HG03457 (cell line): Measurements from ENCODE around the gene RHNO1.
"Not testable (repeated sequence)": the region's sequence is repeated elsewhere in the genome, so short reads cannot be mapped to it uniquely, and the experiment has no call there.

Source experiments
- ATAC-seq: cut with Tn5 transposase; IDR thresholded peaks from one replicate; pipeline ENCODE4 v1.9.1; 2021; ENCODE audit warnings: moderate number of reproducible peaks; ENCODE audit not compliant: unreplicated experiment

Gene RHNO1

DNA sequence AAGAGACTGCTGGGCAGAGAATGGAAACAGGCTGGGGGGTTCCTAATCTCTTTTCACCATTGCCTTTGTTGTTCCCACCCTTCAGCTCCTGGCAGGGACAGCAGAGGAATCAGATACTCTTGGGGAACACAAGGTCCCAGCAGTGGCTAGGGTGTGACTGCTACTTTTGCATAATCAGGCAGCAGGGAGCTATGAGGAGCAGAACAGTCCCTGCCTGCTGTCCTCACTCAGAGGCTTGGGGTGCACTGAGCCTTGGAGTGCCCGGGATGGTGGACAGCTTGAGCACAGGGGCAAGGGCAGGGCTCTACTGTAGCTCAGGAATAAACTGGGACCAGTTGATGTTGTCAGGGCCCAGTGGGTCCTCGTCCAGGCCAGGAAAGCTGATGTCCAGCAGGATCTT is 18.7 kb upstream of the RHNO1 start:
- ATAC-seq = no peak

DNA sequence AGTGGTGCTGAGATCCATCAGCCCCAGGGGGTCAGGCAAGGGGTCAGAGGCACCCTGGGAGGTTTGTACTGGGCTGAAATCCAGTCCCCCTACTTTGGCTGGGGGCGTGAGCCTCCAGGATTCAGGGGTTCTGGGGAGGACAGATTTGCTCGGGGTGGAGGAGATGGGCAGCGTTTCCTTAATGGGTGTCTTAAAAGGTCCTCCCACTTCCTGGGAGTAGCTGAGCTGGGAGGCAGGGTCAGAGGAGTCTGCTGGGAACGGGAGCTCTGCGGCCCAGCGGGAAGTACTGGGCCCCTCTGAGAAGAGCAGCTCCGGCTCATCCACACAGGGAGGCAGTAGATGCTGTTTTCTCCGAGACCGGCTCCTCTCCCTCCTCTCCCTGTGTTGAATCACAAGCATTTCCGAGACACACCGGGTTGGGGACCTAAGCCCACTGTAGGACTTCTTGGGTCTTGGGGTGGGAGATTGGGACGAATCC is 18.0 kb upstream of the RHNO1 start:
- no peak for ATAC-seq

DNA sequence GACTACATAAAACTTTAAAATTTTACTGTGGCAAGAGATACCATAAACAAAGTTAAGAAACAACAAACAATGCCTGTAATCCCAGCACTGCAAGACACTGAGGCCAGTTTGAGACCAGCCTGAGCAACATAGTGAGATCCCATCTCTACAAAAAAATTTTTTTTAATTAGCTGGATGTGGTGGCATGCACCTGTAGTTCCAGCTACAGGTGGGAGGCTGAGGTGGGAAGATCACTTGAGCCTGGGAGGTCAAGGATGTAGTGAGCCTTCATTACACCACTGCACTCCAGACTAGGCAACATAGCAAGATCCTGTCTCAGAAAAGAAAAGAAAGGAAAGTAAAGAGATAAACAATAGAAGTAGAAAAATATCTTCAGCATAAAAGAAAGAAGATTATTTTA is 16.9 kb upstream of the RHNO1 start:
- no peak for ATAC-seq

DNA sequence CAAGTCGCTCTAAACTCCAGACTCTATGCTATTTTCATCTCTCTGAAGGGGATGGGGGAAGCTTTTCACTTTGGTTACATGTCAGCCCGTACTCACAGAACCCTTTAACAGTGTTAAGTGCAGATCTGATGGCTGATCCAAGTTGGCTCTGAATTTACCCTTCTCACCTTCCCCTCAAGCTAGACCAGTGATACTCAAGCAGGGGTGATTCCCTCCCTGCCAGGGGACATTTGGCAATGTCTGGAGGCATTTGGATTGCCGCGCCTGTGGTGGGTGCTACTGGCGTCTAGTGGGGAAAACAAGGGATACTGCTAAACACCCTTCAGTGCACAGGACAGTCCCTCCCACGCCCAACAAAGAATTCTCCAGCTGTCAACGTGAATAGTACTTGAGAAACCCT is 14.1 kb upstream of the RHNO1 start:
- no peak for ATAC-seq

DNA sequence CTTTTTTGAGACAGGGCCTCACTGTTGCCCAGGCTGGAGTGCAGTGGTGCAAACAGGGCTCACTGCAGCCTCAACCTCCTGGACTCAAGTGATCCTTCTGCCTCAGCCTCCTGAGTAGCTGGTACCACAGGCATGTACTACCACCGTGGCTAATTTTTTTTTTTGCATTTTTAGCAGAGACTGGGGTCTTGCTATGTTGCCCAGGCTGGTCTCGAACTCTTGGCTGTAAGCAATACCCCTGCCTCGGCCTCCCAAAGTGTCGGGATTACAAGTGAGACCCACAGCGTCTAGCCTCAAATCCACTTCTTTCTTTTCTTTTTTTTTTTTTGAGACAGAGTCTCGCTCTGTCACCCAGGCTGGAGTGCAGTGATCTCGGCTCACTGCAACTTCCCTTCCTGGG is 13.6 kb upstream of the RHNO1 start:
- not testable (repeated sequence) for ATAC-seq

DNA sequence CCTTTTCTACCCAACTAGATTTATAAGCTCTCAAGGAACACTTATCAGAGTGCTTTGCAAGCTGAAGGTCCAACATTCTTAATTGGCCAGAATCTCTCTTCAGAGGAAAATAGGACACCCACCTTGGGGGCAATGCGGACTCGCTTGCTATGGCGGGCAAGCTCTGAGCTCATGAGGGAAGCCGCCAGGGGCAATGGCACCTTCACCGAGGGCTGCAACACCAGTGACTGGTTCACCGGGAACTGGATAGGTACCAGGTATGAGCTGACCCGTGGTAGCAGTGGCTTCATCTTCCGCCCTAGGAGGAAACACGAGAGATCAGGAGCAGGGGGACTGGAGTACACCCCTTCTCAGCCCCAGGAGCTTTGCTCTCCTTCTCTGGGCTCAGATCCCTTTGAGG is 12.8 kb upstream of the RHNO1 start:
- ATAC-seq = no peak

DNA sequence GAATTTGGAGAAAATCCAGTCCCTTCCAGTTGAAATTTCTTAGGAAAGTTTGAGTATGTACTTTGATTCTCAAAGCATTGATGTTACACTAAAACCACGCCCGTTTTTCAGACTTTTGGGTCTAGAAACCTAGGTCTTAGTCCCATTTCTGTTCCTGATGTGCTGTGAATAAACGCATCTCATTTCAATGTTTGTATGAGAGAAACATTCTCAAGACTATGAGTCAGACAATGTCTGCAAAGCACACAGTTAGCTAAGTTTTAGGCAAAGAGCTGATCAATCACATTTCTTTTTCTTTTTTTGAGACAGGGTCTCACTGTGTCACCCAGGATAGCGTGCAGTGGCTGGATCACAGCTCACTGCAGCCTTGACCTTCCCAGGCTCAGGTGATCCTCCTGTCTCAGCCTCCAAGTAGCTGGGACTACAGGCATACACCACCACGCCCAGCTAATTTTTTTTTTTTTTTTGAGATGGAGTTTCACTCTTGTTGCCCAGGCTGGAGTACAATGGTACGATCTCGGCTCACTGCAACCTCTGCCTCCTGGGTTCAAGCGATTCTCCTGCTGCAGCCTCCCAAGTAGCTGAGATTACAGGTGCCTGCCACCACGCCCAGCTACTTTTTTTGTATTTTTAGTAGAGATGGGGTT is 7.9 kb upstream of the RHNO1 start:
- ATAC-seq = not testable (repeated sequence)

DNA sequence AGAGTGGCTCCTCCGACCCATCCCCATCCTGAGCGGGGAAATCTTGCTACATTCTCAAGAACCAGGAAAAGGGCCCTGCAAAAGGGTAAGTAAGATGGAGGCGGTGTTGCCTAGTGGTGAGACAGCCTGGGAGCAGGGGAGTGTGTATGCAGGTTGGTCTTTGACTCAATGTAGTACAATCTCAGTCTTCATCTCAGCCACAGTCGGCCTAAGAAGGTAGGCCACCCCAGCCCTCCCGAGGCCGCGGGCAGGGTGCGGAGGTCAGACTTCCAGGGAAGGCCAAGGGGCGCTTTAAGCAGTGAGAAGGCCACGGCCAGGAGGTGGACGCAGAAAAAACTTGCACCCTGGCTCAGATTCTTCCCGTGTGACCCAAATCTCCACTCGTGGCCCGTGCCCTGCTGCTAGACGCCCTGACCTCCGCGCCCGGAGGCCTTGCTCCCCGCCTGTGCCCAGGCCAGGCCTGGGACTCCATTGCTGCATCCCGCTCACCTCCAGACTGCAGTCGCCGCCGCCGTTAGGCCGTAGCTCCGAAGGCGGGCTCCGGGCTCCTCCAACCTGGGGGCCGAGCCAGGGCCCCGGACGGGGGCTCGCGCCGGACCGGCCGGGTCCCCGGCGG is 484 bp upstream of the RHNO1 start:
- ATAC-seq = peak; percentile 20

DNA sequence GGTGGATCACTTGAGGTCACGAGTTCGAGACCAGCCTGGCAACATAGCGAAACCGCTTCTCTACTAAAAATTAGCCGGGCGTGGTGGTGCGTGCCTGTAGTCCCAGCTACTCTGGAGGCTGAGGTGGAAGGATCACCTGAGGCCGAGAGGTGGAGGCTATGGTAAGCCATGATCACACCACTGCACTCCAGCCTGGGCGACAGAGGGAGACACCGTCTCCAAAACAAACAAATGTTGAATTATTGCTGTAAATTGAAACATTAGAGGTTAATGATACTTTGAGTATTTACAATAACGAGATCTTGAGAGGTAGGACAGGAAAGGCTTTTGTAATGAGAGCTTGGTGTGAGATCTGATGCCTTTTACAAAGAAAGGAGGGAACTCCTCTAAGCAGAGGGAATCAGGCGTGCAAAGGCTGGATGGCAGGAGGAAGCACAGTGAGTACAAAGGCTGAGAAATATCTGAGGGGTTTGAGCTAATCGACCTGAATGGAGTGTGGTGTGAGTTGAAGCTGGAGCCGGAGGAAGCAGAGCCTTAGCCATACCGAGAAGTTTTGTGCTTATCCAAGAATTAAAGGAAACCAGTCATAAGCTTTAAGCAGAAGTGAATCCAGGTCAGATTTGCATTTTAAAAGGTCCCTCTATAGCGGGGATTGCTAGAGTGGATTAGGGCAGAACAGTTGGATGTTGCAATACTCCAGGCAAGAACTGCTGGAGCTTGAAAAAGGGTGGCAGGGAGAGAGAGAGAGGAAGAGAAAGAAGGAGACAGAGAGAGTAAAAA is 1.1 kb downstream of the RHNO1 start:
- no peak for ATAC-seq

DNA sequence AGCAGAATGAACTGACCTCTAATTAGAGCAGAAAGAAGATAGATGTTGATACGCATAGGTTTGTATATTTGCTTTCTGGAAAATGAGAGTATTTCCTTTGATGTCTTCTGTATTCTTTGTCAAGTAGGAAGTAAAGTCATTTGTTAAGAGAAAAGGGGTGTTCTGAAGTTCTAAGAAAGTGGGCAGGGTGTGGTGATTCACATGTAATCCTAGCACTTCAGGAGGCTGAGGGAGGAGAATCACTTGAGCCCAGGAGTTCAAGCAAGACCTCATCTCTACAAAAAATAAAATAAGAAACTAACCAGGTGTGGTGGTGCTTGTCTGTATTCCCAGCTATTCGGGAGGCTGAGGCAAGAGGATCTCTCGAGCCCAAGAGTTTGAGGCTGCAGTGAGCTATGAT is 2.8 kb downstream of the RHNO1 start:
- ATAC-seq = no peak

DNA sequence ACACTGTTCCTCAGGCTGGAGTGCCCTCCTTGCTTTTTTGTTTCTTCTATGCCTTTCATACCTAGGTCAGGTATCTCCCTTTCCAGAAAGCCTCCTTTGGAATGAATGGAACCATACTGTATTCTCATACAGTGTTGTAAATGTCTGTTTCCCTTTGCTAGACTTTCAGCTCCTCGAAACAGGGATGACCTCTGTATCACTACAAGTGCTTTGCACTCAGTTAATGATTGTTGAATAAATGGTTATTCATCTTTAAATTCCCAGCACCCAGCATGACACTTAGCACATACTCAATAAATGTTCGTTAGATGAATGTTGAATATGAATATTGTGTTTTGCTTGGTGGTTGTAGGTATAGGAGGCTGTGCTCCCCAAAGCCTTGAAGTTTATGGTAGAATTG is 7.8 kb downstream of the RHNO1 start:
- no peak for ATAC-seq

DNA sequence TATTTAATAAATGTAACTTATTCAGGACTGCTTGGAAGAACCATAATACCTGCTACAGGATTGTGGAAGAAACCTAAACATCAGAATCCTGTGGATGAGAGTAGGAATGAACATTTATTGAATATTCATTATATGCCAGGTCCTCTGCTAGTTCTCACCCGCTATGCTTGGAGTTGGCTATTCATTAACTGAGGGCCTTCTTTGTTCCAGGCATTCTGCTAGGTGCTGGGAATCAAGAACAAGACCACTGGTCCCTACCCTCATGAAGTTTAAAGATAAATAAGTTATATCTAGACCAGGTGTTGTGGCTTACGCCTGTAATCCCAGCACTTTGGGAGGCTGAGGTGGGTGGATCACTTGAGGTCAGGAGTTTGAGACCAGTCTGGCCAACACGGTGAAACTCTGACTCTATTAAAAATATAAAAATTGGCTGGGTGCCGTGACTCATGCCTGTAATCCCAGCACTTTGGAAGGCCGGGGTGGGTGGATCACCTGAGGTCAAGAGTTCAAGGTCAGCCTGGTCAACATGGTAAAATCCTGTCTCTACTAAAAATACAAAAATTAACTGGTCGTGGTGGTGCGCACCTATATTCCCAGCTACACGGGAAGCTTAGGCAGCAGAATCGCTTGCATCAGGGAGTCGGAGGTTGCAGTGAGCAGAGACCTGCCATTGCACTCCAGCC is 9.9 kb downstream of the RHNO1 start:
- no peak for ATAC-seq

DNA sequence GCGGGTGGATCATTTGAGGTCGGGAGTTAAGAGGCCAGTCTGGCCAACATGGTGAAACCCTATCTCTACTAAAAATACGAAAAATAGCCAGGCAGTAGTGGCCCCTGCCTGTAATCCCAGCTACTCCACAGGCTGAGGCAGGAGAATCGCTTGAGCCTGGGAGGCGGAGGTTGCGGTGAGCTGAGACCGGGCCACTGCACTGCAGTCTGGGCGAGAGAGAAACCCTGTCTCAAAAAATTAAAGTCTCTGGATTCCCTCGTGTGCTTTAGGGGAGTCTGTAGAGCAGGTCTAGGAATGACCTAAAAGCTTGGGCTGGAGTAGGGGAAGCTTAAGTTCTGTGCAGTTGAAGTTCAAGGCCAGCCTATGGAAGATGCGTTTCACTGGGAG is 13.0 kb downstream of the RHNO1 start:
- ATAC-seq = no peak

DNA sequence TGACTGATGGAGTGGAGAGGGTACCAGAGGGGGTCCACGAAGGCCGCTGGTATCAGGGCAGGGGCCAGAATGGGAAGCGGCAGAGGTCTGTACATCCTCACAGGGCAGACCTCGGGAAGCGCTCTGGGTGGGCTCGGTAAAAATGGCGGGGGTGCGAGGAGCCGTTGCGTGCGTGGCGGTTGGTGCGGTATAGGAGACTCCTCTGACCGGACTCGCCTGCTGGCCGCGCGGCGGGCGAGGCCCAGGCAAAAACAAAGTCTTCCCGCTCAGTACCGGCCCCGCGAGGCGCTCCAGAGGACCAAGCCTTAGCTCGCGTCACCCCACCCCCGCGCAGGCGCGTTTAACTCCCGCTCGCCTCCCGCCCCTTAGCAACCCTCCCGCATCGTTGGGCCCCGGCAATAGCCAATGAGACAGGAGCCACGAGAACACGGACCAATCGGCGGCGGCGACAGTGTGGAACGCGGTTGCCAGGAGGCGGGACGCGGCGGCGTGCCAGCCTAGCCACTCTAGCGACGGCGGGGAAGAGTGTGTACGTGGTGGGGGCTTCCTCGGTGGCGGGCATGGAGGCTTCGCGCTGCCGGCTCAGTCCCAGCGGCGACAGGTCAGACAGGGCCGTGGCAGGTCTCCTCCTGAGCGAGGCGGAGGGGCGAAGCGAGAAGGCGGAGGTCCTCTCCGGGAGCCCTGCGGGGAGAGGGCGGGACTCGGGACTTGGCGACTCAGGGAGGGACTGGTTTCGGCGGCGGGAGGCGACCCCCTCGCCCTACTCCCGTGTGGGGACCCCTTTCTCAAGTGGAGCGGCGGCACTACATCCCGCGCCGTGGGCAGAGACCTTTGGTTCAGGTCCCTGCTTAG is 13.6 kb downstream of the RHNO1 start, which contains the start of gene TULP3:
Gene TULP3, plus strand, starts transcription at position 504 of the 852 bp plus-strand sequence. Its CDS starts 57 bp downstream, at position 561.
- ATAC-seq = peak; percentile 93

DNA sequence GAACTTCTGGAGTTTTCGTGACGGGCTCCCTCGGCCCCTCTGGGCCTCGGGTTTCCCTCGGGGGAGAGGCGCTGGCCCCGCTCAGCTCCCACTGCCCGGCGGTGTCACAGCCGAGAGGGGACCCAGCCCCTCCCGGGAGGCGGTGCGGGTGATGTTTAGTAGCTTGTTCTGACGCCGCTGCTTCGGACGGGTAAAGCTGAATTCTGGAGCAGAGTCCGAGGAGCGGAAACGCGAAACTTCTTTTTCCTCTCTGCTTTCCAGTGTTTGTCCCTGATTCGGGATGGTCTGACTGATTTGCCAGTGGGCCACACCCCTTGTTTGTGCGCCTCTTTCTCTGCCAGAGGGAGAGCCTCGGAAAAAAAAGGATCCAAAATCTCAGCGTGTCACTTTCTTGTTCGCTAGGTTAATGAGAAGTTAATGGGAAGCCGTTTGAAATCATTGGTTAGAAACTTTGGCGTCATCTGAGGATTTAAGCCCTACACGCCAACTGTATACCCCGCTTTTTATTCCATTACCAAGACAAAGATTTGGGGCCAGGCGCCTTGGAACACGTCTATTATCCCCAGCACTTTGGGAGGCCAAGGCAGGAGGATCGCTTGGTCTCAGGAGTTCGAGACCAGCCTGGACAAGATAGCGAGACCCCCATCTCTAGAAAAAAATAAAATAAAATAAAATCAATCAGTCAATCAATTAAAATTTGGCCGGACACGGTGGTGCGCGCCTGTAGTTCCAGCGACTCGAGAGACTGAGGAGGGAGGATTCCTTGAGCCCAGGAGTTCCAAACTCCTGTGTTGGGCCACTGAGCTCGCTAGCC is 14.4 kb downstream of the RHNO1 start:
- no peak for ATAC-seq

DNA sequence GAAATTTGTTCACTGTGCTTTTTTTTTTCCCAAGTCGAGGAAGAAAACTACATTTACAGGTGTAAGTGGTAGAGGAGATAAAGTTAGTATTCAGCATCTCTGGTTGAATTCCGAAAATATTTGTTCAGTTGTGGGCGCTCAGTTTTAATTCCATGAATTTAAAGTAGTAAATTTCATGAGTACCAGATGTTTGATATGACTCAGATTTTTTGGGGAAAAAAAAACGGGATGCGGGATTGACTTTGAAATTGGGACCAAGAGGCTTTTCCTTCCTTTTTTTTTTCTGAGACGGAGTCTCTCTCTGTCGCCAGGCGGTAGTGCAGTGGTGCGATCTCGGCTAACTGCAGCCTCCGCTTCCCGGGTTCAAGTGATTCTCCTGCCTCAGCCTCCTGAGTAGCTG is 15.2 kb downstream of the RHNO1 start:
- no peak for ATAC-seq

DNA sequence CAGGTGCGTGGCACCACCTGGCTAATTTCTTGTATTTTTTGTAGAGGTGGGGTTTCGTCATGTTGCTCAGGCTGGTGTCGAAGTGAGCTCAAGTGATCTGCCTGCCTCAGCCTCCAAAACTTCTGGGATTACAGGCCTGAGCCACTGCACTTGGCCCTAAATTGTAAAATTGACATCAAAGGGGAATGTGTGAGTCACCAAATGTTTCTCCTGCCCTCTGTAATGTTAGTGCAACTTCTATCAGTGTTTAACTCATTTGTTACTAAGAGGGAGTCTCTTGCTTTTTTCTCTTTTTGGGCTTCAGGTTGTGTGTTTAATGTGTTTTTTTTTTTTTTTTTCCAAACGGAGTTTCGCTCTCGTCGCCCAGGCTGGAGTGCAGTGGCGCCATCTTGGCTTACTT is 16.0 kb downstream of the RHNO1 start:
- no peak for ATAC-seq

DNA sequence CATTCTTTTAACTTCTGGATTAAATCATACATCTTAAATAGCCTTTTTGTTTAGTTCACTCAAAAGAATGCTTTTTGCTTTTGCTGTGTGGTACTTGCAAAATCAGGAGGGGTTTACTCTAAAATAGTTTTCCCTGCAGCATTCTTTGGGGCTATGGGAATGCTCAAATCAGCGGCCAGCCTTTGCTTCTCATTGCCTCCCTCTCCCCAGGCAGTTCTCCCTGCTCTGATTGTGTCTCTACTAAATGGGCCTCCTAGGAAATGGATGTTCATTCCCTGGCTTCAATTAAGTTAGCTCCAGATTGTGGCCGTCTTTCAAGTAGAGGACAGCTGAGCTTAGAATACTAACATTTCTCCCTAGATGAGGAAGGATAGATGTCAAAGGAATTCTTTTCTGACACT is 18.0 kb downstream of the RHNO1 start:
- ATAC-seq = no peak

DNA sequence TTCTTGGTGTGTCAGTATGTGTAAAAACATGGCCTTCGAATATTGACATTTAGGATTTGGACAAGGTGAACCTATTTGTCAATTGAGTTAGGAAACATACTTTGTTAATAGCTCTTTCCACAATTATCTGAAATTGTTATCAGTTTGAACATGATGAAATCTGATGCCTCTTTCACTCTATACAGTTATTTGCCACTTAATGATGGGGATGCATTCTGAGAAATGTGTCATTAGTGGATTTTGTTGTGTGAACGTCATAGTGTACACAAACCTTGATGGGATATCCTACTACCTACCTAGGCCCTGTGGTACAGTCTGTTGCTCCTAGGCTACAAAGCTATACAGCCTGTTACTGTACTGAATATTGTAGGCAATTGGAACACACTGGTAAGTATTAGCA is 18.5 kb downstream of the RHNO1 start:
- ATAC-seq = no peak

DNA sequence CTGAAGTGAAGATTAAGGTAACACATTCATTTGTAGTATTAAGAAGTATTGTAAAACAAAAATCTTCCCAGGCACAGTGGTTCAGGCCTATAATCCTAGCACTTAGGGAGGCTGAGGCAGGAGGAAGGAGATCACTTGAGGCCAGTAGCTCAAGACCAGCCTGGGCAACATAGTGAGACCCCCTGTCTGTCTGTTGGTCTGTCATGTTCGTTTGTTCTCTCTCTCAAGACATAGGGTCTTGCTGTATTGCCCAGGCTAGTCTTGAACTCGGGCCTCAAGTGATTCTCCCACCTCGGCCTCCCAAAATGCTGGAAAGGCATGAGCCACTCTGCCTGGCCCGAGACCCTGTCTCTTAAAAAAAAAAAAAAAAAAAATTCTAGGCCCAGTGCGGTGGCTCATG is 20.4 kb downstream of the RHNO1 start:
- ATAC-seq = no peak
